ENCODE measurements around the gene OTOG.

Gene OTOG

DNA sequence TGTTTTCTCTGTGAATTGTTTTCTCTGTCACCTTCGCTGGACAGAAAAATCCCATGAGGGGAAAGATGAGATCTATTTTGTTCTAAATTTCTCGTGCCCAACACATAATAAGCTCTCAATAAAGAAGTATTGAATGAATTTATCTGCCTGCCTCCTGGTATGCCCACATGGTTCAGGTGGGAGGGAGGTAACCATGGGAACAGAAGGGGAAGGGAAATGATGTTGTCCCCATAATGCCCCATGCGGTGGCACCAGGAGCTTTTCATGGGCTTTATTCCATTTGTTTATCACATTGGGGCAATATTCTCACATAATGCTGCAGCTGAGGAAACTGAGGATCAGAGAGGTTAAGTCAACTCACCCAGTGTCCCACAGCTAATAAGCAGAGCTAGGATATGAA is 11.6 kb upstream of the OTOG start:
- Histone ChIP-seq H3F3A (ENCODE audit: control insufficient read depth, insufficient read depth) (no peaks in the 10 kb centered on the region), H3K4me3 (ENCODE audit: low read length) (no peak overlapping the region), H3K36me3 (ENCODE audit: control insufficient read depth, low read length) (no peaks in the 10 kb centered on the region), H3K9me3 (ENCODE audit: control insufficient read depth, insufficient read depth, low read length) (no peaks in the 10 kb centered on the region), H3K27me3 (ENCODE audit: control insufficient read depth, low read length) (peaks cover 9% of the 10 kb centered on the region), H3K4me2 (ENCODE audit: low read length) (no peak overlapping the region), H3K27ac (ENCODE audit: low read depth, low read length) (no peak overlapping the region), H3K4me1 (ENCODE audit: control insufficient read depth, low read length) (no peaks in the 10 kb centered on the region), H4K20me1 (ENCODE audit: control insufficient read depth, insufficient read depth, low read depth, low read length) (no peaks in the 10 kb centered on the region), H3K9me2 (replicated peaks; ENCODE audit: control insufficient read depth, low read length) (no peaks in the 10 kb centered on the region), H3K79me2 (ENCODE audit: control insufficient read depth, low read length) (no peaks in the 10 kb centered on the region)
- no peak for TF ChIP-seq EZH2phosphoT487 (IDR thresholded peaks at IDR 0.05; ENCODE audit: borderline replicate concordance, low read length)
- TF ChIP-seq, protein P1, sequence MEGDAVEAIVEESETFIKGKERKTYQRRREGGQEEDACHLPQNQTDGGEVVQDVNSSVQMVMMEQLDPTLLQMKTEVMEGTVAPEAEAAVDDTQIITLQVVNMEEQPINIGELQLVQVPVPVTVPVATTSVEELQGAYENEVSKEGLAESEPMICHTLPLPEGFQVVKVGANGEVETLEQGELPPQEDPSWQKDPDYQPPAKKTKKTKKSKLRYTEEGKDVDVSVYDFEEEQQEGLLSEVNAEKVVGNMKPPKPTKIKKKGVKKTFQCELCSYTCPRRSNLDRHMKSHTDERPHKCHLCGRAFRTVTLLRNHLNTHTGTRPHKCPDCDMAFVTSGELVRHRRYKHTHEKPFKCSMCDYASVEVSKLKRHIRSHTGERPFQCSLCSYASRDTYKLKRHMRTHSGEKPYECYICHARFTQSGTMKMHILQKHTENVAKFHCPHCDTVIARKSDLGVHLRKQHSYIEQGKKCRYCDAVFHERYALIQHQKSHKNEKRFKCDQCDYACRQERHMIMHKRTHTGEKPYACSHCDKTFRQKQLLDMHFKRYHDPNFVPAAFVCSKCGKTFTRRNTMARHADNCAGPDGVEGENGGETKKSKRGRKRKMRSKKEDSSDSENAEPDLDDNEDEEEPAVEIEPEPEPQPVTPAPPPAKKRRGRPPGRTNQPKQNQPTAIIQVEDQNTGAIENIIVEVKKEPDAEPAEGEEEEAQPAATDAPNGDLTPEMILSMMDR (IDR thresholded peaks at IDR 0.05; ENCODE audit: low read depth, low read length, poor library complexity, severe bottlenecking): no peak

DNA sequence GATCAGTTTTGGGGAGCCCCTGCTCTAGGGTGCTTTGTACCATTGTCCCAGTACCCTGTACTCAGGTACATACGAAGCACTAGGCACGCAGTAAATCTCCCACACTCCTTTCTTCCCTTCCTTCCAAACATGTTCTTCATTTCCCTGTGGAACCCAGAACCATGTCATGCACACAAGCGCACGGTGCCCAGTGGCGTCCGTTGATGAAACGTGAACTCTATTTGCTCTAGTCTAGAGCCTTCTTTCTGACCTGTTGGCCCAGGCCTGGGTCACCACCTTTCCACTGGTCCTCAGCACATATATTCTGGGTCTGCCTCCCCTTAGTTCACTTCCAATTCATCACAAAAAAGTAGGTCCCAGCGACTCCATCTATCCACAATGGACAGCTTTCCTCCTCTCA is 9.8 kb upstream of the OTOG start:
- TF ChIP-seq, protein P1 (IDR thresholded peaks at IDR 0.05; ENCODE audit: low read depth, low read length, poor library complexity, severe bottlenecking): no peak
- TF ChIP-seq EZH2phosphoT487 (IDR thresholded peaks at IDR 0.05; ENCODE audit: borderline replicate concordance, low read length): no peak
- no peaks in the 10 kb centered on the region for H3K4me1 ChIP-seq (ENCODE audit: control insufficient read depth, low read length)
- peaks cover 9% of the 10 kb centered on the region for H3K27me3 ChIP-seq (ENCODE audit: control insufficient read depth, low read length)
- H3F3A ChIP-seq (ENCODE audit: control insufficient read depth, insufficient read depth): no peaks in the 10 kb centered on the region
- H3K9me2 ChIP-seq (replicated peaks; ENCODE audit: control insufficient read depth, low read length): no peaks in the 10 kb centered on the region
- H4K20me1 ChIP-seq (ENCODE audit: control insufficient read depth, insufficient read depth, low read depth, low read length): no peaks in the 10 kb centered on the region
- no peaks in the 10 kb centered on the region for H3K36me3 ChIP-seq (ENCODE audit: control insufficient read depth, low read length)
- H3K4me2 ChIP-seq (ENCODE audit: low read length): no peak overlapping the region
- no peaks in the 10 kb centered on the region for H3K79me2 ChIP-seq (ENCODE audit: control insufficient read depth, low read length)
- no peak overlapping the region for H3K27ac ChIP-seq (ENCODE audit: low read depth, low read length)
- no peaks in the 10 kb centered on the region for H3K9me3 ChIP-seq (ENCODE audit: control insufficient read depth, insufficient read depth, low read length)
- H3K4me3 ChIP-seq (ENCODE audit: low read length): no peak overlapping the region

DNA sequence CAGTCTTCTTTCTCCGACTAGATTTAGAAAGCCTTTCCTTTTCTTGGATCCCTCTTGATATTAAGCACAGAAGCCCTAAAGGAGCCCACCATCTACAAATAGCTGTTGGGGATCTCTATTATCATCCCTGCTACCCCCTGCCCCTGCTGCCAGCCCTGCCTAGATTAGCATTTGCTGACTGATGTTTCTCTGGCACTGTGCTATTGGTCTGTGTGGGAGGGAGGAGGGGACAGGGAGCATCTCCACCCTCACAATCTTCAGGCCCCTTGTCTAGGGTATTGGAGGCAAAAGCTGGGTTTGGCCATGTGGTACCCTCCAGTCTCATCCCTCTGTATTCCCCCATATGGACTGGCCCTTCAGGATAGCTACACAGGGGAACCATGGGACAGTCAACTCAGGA is 9.0 kb upstream of the OTOG start:
- Histone ChIP-seq H3K36me3 (ENCODE audit: control insufficient read depth, low read length) (no peaks in the 10 kb centered on the region), H3F3A (ENCODE audit: control insufficient read depth, insufficient read depth) (no peaks in the 10 kb centered on the region), H3K4me1 (ENCODE audit: control insufficient read depth, low read length) (no peaks in the 10 kb centered on the region), H3K79me2 (ENCODE audit: control insufficient read depth, low read length) (no peaks in the 10 kb centered on the region), H3K4me3 (ENCODE audit: low read length) (no peak overlapping the region), H4K20me1 (ENCODE audit: control insufficient read depth, insufficient read depth, low read depth, low read length) (no peaks in the 10 kb centered on the region), H3K4me2 (ENCODE audit: low read length) (no peak overlapping the region), H3K9me3 (ENCODE audit: control insufficient read depth, insufficient read depth, low read length) (no peaks in the 10 kb centered on the region), H3K27me3 (ENCODE audit: control insufficient read depth, low read length) (peaks cover 9% of the 10 kb centered on the region), H3K9me2 (replicated peaks; ENCODE audit: control insufficient read depth, low read length) (no peaks in the 10 kb centered on the region), H3K27ac (ENCODE audit: low read depth, low read length) (no peak overlapping the region)
- TF ChIP-seq EZH2phosphoT487 (IDR thresholded peaks at IDR 0.05; ENCODE audit: borderline replicate concordance, low read length): no peak

DNA sequence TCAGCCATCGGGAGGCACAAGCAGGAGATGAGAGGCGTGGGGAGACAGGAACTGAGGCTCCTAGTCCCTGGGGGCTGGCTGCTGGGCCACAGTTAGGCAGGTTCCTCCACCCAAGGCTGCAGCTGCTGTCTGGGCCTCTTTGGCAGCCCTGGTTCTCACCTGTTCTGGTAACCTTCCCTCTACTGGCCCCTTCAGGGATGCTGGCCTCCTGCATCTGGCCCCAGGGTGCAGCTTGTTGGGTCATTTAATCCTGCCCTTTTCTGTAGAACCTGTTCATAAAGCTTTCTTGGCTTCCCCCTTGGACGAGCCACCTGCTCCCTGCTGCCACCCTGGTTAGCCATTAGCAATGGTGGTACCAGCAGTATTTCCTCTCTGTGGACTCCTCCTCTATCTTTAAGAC is 8.3 kb upstream of the OTOG start:
- TF ChIP-seq EZH2phosphoT487 (IDR thresholded peaks at IDR 0.05; ENCODE audit: borderline replicate concordance, low read length): no peak
- TF ChIP-seq, protein P1 (IDR thresholded peaks at IDR 0.05; ENCODE audit: low read depth, low read length, poor library complexity, severe bottlenecking): no peak
- no peaks in the 10 kb centered on the region for H3K9me2 ChIP-seq (replicated peaks; ENCODE audit: control insufficient read depth, low read length)
- H3K27ac ChIP-seq (ENCODE audit: low read depth, low read length): no peak overlapping the region
- no peaks in the 10 kb centered on the region for H3K79me2 ChIP-seq (ENCODE audit: control insufficient read depth, low read length)
- peaks cover 9% of the 10 kb centered on the region for H3K27me3 ChIP-seq (ENCODE audit: control insufficient read depth, low read length)
- no peak overlapping the region for H3K4me3 ChIP-seq (ENCODE audit: low read length)
- H3K36me3 ChIP-seq (ENCODE audit: control insufficient read depth, low read length): no peaks in the 10 kb centered on the region
- H3K9me3 ChIP-seq (ENCODE audit: control insufficient read depth, insufficient read depth, low read length): no peaks in the 10 kb centered on the region
- no peaks in the 10 kb centered on the region for H3K4me1 ChIP-seq (ENCODE audit: control insufficient read depth, low read length)
- H3K4me2 ChIP-seq (ENCODE audit: low read length): no peak overlapping the region
- no peaks in the 10 kb centered on the region for H4K20me1 ChIP-seq (ENCODE audit: control insufficient read depth, insufficient read depth, low read depth, low read length)
- no peaks in the 10 kb centered on the region for H3F3A ChIP-seq (ENCODE audit: control insufficient read depth, insufficient read depth)

Measured in DOHH2 (cell line).